Rectal smooth muscle tissue (tissue), 1 donor: Measurements from ENCODE around the gene SP9.
"Not testable (repeated sequence)": the region's sequence is repeated elsewhere in the genome, so short reads cannot be mapped to it uniquely, and the experiment has no call there.

Experiments used
- H3K27ac ChIP-seq: one replicate; pipeline ENCODE4 v1.7.0; 2013; ENCODE audit warnings: low read depth, low read length, inconsistent platforms
- H3K27me3 ChIP-seq: one replicate; pipeline ENCODE4 v1.7.0; 2013; ENCODE audit warnings: low read length; ENCODE audit not compliant: control insufficient read depth, insufficient read depth
- H3K36me3 ChIP-seq: one replicate; pipeline ENCODE4 v1.7.0; 2013; ENCODE audit warnings: low read length; ENCODE audit not compliant: control insufficient read depth, insufficient read depth
- H3K4me1 ChIP-seq: one replicate; pipeline ENCODE4 v1.7.0; 2013; ENCODE audit warnings: low read length; ENCODE audit not compliant: control insufficient read depth, insufficient read depth
- H3K4me3 ChIP-seq: one replicate; pipeline ENCODE4 v1.7.0; 2013; ENCODE audit warnings: low read length
- H3K9ac ChIP-seq: one replicate; pipeline ENCODE4 v1.7.0; 2013; ENCODE audit warnings: low read length

The SP9 gene

DNA sequence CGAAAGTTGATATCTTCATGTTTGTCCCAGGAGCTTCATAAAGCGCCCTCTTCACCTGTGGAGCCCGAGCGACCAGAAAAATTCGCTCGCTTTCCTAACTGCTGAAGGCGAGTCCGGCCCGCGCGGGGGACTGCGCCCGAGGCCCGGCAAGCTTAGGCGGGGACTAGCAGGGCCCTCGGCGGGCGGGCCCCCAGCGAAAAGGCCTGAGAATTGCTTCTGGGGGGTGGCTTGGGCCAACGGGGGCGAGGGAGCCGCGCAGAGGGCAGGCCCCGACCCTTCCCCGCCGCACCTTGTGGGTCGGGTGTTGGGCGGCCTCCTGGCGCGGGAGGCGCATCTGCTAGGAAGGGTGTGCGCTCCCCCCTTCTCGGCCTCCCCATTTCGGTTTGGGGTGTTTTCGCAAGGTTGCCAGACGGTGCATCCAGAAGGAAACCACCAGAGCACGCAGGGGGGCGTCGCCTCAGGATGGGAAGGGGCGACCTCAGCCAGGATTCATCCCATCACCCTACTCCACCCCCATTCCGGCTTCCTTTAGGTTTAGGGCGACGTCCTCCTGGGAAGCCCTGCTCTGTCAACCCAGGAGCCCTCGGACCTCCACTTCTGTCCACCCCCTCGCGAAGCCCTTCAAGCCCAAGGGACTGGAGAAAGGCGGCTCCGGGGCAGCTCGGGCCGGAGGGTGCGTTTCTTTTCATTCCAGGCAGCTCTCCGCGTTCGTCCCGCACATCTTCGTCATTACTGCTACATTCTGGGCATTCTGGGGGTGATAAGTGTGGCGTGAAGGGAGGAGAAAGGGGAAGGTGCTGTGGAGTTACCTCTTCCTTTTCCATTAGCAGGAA, 9.1 kb downstream of the SP9 start:
- peaks cover 8% of the 10 kb centered on the region for H3K36me3 ChIP-seq
- H3K27me3 ChIP-seq, result peaks cover 46% of the 10 kb centered on the region
- no peaks in the 10 kb centered on the region for H3K4me1 ChIP-seq
- H3K27ac ChIP-seq, result no peak overlapping the region
- H3K4me3 ChIP-seq, result no peak overlapping the region
- no peak overlapping the region for H3K9ac ChIP-seq

GRCh38 chr2:174344716-174345461, 10.1 kb downstream of the SP9 start:
- Histone ChIP-seq H3K9ac (no peak overlapping the region), H3K27me3 (peaks cover 36% of the 10 kb centered on the region), H3K4me3 (no peak overlapping the region), H3K36me3 (peaks cover 8% of the 10 kb centered on the region), H3K27ac (no peak overlapping the region), H3K4me1 (no peaks in the 10 kb centered on the region)

DNA sequence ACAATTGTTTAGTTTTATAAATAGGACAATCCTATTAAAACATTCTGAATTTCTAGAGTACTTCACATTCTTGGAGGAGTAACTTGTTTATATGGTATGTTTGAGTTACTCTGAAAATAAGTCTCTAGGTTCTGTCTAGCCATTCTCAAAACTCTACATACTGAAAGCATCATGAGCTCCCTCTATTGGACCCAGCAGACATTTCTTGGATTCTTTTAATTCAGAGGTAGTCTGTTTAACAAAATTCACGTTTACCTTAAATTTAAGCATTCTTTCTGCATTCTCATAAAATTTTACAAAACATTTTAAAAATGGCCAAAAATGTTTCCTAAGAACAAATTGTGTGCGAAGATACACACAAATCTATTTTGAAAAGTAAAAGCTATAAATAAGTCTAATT, 15.3 kb downstream of the SP9 start:
- Histone ChIP-seq H3K36me3 (peaks cover 8% of the 10 kb centered on the region), H3K27me3 (no peaks in the 10 kb centered on the region), H3K4me1 (no peaks in the 10 kb centered on the region), H3K9ac (no peak overlapping the region), H3K4me3 (no peak overlapping the region), H3K27ac (no peak overlapping the region)

DNA sequence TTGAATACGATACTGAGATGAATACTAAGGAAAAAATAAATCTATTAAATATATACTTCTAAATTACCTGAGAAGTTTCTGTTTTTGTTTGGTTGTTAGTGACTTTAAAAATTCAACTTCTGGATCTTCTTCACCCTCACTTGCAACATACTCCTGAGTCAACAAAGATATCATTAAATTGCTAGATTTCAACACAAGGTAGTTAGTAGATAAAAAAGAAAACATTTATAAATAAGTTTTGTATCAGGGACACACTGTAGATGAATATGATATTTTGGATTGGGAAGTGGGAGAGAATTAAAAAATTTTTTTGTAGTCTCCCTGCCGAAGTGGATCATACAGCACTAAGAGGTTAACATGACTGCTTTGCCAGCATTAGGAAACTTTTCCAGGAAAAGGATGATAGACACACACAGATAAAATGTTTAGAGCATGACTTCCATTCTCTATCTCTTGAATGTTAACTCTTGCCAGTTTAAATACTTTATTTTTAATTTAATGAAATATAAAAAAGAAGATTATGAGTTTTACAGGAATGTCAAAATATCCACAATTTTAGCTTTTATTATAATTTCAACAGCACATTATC, 15.9 kb downstream of the SP9 start:
- Histone ChIP-seq H3K36me3 (peaks cover 8% of the 10 kb centered on the region), H3K27me3 (no peaks in the 10 kb centered on the region), H3K4me3 (no peak overlapping the region), H3K4me1 (no peaks in the 10 kb centered on the region), H3K9ac (no peak overlapping the region), H3K27ac (no peak overlapping the region)

- Histone ChIP-seq H3K27ac (no peak overlapping the region), H3K9ac (no peak overlapping the region), H3K4me3 (no peak overlapping the region), H3K36me3 (peaks cover 6% of the 10 kb centered on the region), H3K4me1 (no peaks in the 10 kb centered on the region), H3K27me3 (no peaks in the 10 kb centered on the region)
Observed at GRCh38 chr2:174353004-174353403, 18.2 kb downstream of the SP9 start.

DNA sequence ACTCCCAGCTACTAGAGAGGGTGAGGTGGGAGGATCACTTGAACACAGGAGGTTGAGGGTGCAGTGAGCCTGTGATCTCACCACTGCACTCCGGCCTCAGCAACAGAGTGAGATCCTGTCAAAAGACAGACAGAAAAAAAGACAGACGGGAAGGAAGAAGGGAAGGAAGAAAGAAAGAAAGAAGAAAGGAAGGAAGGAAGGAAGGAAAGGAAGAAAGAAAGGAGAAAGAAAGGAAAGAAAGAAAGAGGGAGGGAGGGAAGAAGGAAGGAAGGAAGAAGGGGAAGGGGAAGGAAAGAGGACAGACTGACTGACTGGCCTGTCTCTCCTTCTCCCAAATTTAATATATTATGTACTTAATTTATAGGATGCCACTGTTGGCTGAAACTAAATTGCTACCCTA, 21.6 kb downstream of the SP9 start:
- Histone ChIP-seq H3K9ac (no peak overlapping the region), H3K36me3 (no peaks in the 10 kb centered on the region), H3K4me1 (no peaks in the 10 kb centered on the region), H3K27me3 (no peaks in the 10 kb centered on the region), H3K27ac (no peak overlapping the region), H3K4me3 (no peak overlapping the region)

DNA sequence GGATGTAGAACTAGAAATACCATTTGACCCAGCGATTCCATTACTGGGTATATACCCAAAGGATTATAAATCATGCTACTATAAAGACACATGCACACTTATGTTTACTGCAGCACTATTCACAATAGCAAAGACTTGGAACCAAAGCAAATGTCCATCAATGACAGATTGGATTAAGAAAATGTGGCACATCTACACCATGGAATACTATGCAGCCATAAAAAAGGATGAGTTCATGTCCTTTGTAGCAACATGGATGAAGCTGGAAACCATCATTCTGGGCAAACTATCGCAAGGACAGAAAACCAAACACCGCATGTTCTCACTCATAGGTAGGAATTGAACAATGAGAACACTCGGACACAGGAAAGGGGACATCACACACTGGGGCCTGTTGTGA, 24.9 kb downstream of the SP9 start:
- H3K27ac ChIP-seq, H3K4me3 ChIP-seq, H3K4me1 ChIP-seq, H3K36me3 ChIP-seq, H3K9ac ChIP-seq, H3K27me3 ChIP-seq: not testable (repeated sequence)

GRCh38 chr2:174362949-174363348, 28.2 kb downstream of the SP9 start:
- Histone ChIP-seq H3K27ac (no peak overlapping the region), H3K36me3 (peaks cover 8% of the 10 kb centered on the region), H3K9ac (no peak overlapping the region), H3K27me3 (no peaks in the 10 kb centered on the region), H3K4me1 (no peaks in the 10 kb centered on the region), H3K4me3 (no peak overlapping the region)

GRCh38 chr2:174363492-174364225, 28.9 kb downstream of the SP9 start:
- not testable (repeated sequence) for H3K4me3 ChIP-seq

GRCh38 chr2:174364628-174365027, 29.9 kb downstream of the SP9 start:
- no peak overlapping the region for H3K4me3 ChIP-seq
- H3K9ac ChIP-seq, result no peak overlapping the region
- no peaks in the 10 kb centered on the region for H3K4me1 ChIP-seq
- no peak overlapping the region for H3K27ac ChIP-seq
- H3K36me3 ChIP-seq, result peaks cover 12% of the 10 kb centered on the region
- H3K27me3 ChIP-seq, result no peaks in the 10 kb centered on the region

More at GRCh38 chr2:174363492-174364225, 28.9 kb downstream of the SP9 start:
- H3K27ac ChIP-seq, H3K9ac ChIP-seq, H3K4me1 ChIP-seq, H3K27me3 ChIP-seq, H3K36me3 ChIP-seq: not testable (repeated sequence)

DNA sequence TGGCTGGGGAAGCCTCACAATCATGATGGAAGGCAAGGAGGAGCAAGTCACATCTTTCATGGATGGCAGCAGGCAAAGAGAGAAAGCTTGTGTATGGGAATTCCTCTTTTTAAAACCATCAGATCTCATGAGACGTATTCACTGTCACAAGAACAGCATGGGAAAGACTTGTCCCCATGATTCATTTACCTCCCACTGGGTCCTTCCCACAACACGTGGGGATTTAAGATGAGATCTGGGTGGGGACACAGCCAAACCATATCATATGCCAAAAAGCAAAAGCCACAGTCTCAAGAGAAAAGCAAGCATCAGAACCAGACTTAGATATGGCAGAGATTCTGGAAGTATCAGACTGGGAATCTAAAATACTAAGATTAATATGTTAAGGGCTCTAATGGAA, 30.8 kb downstream of the SP9 start:
- H3K4me1 ChIP-seq, result no peaks in the 10 kb centered on the region
- H3K27ac ChIP-seq, result no peak overlapping the region
- H3K4me3 ChIP-seq, result no peak overlapping the region
- no peaks in the 10 kb centered on the region for H3K27me3 ChIP-seq
- H3K9ac ChIP-seq, result no peak overlapping the region
- H3K36me3 ChIP-seq, result peaks cover 16% of the 10 kb centered on the region

GRCh38 chr2:174368691-174369090, 33.9 kb downstream of the SP9 start:
- H3K4me3 ChIP-seq, result no peak overlapping the region
- H3K27ac ChIP-seq, result no peak overlapping the region
- H3K36me3 ChIP-seq, result peaks cover 12% of the 10 kb centered on the region
- H3K4me1 ChIP-seq, result no peaks in the 10 kb centered on the region
- H3K9ac ChIP-seq, result no peak overlapping the region
- H3K27me3 ChIP-seq, result no peaks in the 10 kb centered on the region
